ENCODE data around the gene XPR1. TPM values are rescaled to one million over a fixed set of nuclear protein-coding genes. Genes with fewer than 3 reads are reported as not detected.

XPR1 gene
- total and polyA plus RNA-seq, 3 donors from 2014 or later = 34.8 to 76.2 (median 71.8) TPM

- Histone ChIP-seq H3K36me3 (ENCODE audit: low read depth, missing control alignments) (no peaks in the 10 kb centered on the region), H3K4me1 (peaks cover 24% of the 10 kb centered on the region), H3K27me3 (no peaks in the 10 kb centered on the region), H3K27ac (no peak overlapping the region), H3K9me3 (no peaks in the 10 kb centered on the region), H3K4me3 (no peak overlapping the region)
- DNase-seq = no peak
- no peak for TF ChIP-seq CTCF (IDR thresholded peaks at IDR 0.05)
- TF ChIP-seq POLR2A (IDR thresholded peaks at IDR 0.05) = no peak
- intact Hi-C loops (cut with DNase I; ENCODE audit: low total_unique reads) = no loop called here
- WGBS, 2 donors = 91% methylated on average over 8 of the region's 8 CpGs
Observed at GRCh38 chr1:180922631-180923015, 290.8 kb downstream of the XPR1 start.

GRCh38 chr1:180923021-180923841 is 291.4 kb downstream of the XPR1 start:
- no peaks in the 10 kb centered on the region for H3K27me3 ChIP-seq
- no peak for DNase-seq
- TF ChIP-seq CTCF (IDR thresholded peaks at IDR 0.05) (no peak), POLR2A (IDR thresholded peaks at IDR 0.05) (no peak)
- no peaks in the 10 kb centered on the region for H3K36me3 ChIP-seq (ENCODE audit: low read depth, missing control alignments)
- intact Hi-C loops (cut with DNase I; ENCODE audit: low total_unique reads) = no loop called here
- H3K4me3 ChIP-seq = no peak overlapping the region
- peaks cover 30% of the 10 kb centered on the region for H3K4me1 ChIP-seq
- no peaks in the 10 kb centered on the region for H3K9me3 ChIP-seq
- WGBS, 2 donors = 59 to 63% methylated on average over 8 to 13 of the region's 13 CpGs
- H3K27ac ChIP-seq = no peak overlapping the region

GRCh38 chr1:180923887-180924286 is 292.1 kb downstream of the XPR1 start:
- Histone ChIP-seq H3K27me3 (no peaks in the 10 kb centered on the region), H3K36me3 (ENCODE audit: low read depth, missing control alignments) (no peaks in the 10 kb centered on the region), H3K27ac (no peak overlapping the region), H3K4me1 (peaks cover 36% of the 10 kb centered on the region), H3K9me3 (no peaks in the 10 kb centered on the region), H3K4me3 (no peak overlapping the region)
- WGBS, 2 donors = 71 to 79% methylated on average over 4 of the region's 4 CpGs
- intact Hi-C loops (cut with DNase I; ENCODE audit: low total_unique reads) = no loop called here
- DNase-seq = no peak
- TF ChIP-seq CTCF (IDR thresholded peaks at IDR 0.05) (no peak), POLR2A (IDR thresholded peaks at IDR 0.05) (no peak)

GRCh38 chr1:180924939-180925338 is 293.1 kb downstream of the XPR1 start:
- no peaks in the 10 kb centered on the region for H3K9me3 ChIP-seq
- no peak overlapping the region for H3K27ac ChIP-seq
- WGBS, 2 donors = 71 to 86% methylated on average over 2 of the region's 2 CpGs
- H3K4me3 ChIP-seq = no peak overlapping the region
- H3K27me3 ChIP-seq = no peaks in the 10 kb centered on the region
- no peak for TF ChIP-seq CTCF (IDR thresholded peaks at IDR 0.05)
- TF ChIP-seq POLR2A (IDR thresholded peaks at IDR 0.05) = no peak
- no peaks in the 10 kb centered on the region for H3K36me3 ChIP-seq (ENCODE audit: low read depth, missing control alignments)
- H3K4me1 ChIP-seq = peaks cover 37% of the 10 kb centered on the region
- DNase-seq = no peak
- intact Hi-C loops (cut with DNase I; ENCODE audit: low total_unique reads) = no loop called here
